B cell (primary cell): ENCODE data around the gene MED13. TPM values are rescaled to one million over a fixed set of nuclear protein-coding genes. Genes with fewer than 3 reads are reported as not detected.

Source experiments
- ATAC-seq: fragments of 200-7000 bp; cut with Tn5 transposase; one replicate; pipeline ENCODE4 v1.10.0; 2021; ENCODE audit warnings: low read depth, mild to moderate bottlenecking, moderate number of reproducible peaks, moderate library complexity
- CTCF ChIA-PET: fragments of 350-600 bp; sonication (Branson Sonifier 250); formaldehyde crosslinking; loops from one replicate; lab custom pipeline; 2021; ENCODE audit warnings: antibody characterized with exemption, inconsistent platforms; lab: Charles Lee
- POLR2A ChIA-PET: fragments of 350-600 bp; sonication (Branson Sonifier 250); formaldehyde crosslinking; loops from one replicate; lab custom pipeline; 2021; ENCODE audit warnings: antibody characterized with exemption; lab: Charles Lee
- DNase-seq: peaks from one replicate; pipeline ENCODE4 v3.0.0; 2013
- H2AFZ ChIP-seq: 2 replicates; pipeline ENCODE4 v1.6.1; 2012; ENCODE audit warnings: mild to moderate bottlenecking, low read depth, low read length; ENCODE audit not compliant: insufficient read depth, poor library complexity, severe bottlenecking
- H3K27ac ChIP-seq, 2 donors: 1 replicate in 1 of 2; 2 replicates in 1 of 2; pipeline ENCODE4 v1.5.1; 2012 to 2013; ENCODE audit warnings: low read length in 2 of 2, mild to moderate bottlenecking in 2 of 2, moderate library complexity in 1 of 2
- H3K27me3 ChIP-seq, 4 experiments: fragments of 200-600 bp in 1 of 4; sonication (generic) in 1 of 4; replicated peaks in 1 of 4; 1 replicate in 2 of 4; 2 replicates in 2 of 4; pipeline versions ENCODE4 v1.6.1 to v1.7.0; 2013 to 2016; ENCODE audit warnings: low read length in 3 of 4, mild to moderate bottlenecking in 2 of 4, mixed read lengths in 1 of 4, moderate library complexity in 1 of 4; ENCODE audit not compliant: insufficient read depth in 4 of 4, control insufficient read depth in 3 of 4; ENCODE audit errors: control extremely low read depth in 1 of 4
- H3K36me3 ChIP-seq, 2 experiments: replicated peaks in 1 of 2; 1 replicate in 1 of 2; 2 replicates in 1 of 2; pipeline versions ENCODE4 v1.6.1 to v1.7.1; 2013; ENCODE audit warnings: low read length in 1 of 2; ENCODE audit not compliant: insufficient read depth in 2 of 2, control insufficient read depth in 1 of 2; ENCODE audit errors: control extremely low read depth in 1 of 2, extremely low read depth in 1 of 2
- H3K4me1 ChIP-seq, 2 donors: fragments of 200-600 bp in 1 of 2; sonication (generic) in 1 of 2; 1 replicate in 1 of 2; 2 replicates in 1 of 2; pipeline versions ENCODE4 v1.5.1 to v1.6.1; 2013 to 2017; ENCODE audit warnings: low read length in 2 of 2; ENCODE audit not compliant: control insufficient read depth in 2 of 2, insufficient read depth in 2 of 2
- H3K4me2 ChIP-seq: replicated peaks from 2 replicates; pipeline ENCODE3; 2012; ENCODE audit warnings: mild to moderate bottlenecking, low read depth, low read length; ENCODE audit not compliant: poor library complexity, severe bottlenecking
- H3K4me3 ChIP-seq, 5 experiments: fragments of 200-600 bp in 1 of 5; sonication (generic) in 1 of 5; 1 replicate in 3 of 5; 2 replicates in 2 of 5; pipeline versions ENCODE4 v1.5.1 to v1.7.0; 2011 to 2016; ENCODE audit warnings: low read length in 4 of 5, mild to moderate bottlenecking in 4 of 5, low read depth in 2 of 5, control low read depth in 1 of 5, moderate library complexity in 1 of 5; ENCODE audit not compliant: insufficient read depth in 1 of 5; ENCODE audit errors: control extremely low read depth in 1 of 5, extremely low read depth in 1 of 5
- H3K79me2 ChIP-seq: fragments of 200-600 bp; sonication (generic); one replicate; pipeline ENCODE4 v1.6.0; 2016; ENCODE audit warnings: low read length; ENCODE audit not compliant: control insufficient read depth, insufficient read depth
- H3K9ac ChIP-seq: fragments of 200-600 bp; sonication (generic); 2 replicates; pipeline ENCODE4 v1.6.1; 2017; ENCODE audit warnings: mild to moderate bottlenecking, low read length, moderate library complexity
- H3K9me3 ChIP-seq, 3 donors: one replicate each; pipeline versions ENCODE4 v1.6.1 to v1.7.1; 2013; ENCODE audit warnings: low read length in 2 of 3; ENCODE audit not compliant: control insufficient read depth in 2 of 3, insufficient read depth in 1 of 3; ENCODE audit errors: control extremely low read depth in 1 of 3
- H4K20me1 ChIP-seq: 2 replicates; pipeline ENCODE4 v1.6.0; 2012; ENCODE audit warnings: mild to moderate bottlenecking, low read length; ENCODE audit not compliant: insufficient read depth, control insufficient read depth, poor library complexity, severe bottlenecking
- H3K27ac Mint-ChIP-seq: one replicate; pipeline ENCODE4 v1.8.0; 2021; ENCODE audit warnings: mixed read lengths
- H3K27me3 Mint-ChIP-seq: one replicate; pipeline ENCODE4 v1.8.0; 2021; ENCODE audit warnings: mixed read lengths
- H3K4me1 Mint-ChIP-seq: one replicate; pipeline ENCODE4 v1.8.0; 2021; ENCODE audit warnings: mixed read lengths
- H3K4me3 Mint-ChIP-seq: one replicate; pipeline ENCODE4 v1.8.0; 2021; ENCODE audit warnings: mixed read lengths
- H3K9me3 Mint-ChIP-seq: one replicate; pipeline ENCODE4 v1.8.0; 2022; ENCODE audit warnings: mixed read lengths; ENCODE audit not compliant: insufficient read depth
- EZH2 ChIP-seq: IDR thresholded peaks from 2 replicates; pipeline ENCODE4 v1.6.1; 2012; ENCODE audit warnings: borderline replicate concordance, low read depth, mild to moderate bottlenecking, moderate library complexity, low read length; ENCODE audit not compliant: insufficient read depth, poor library complexity, severe bottlenecking
- WGBS: methylation state at CpG from one replicate; pipeline ENCODE4 v1.1.5; 2013; ENCODE audit warnings: missing lambda C conversion rate; ENCODE audit not compliant: insufficient coverage; 5-methylcytosine and 5-hydroxymethylcytosine counted together
- intact Hi-C: fragments of 100-400 bp; cut with micrococcal nuclease; formaldehyde crosslinking; loops from one replicate; pipeline ENCODE4 v1.10.0; 2022
- polyA plus RNA-seq: library from polyadenylated mRNA; depleted of rRNA; stranded (reverse); fragments of >200 nt; gene quantifications from 2 replicates; pipeline ENCODE4 v1.2.3, GENCODE V29; 2012
- total RNA-seq, 2 donors: library from RNA; stranded (reverse); fragments of 120-200 nt in 1 of 2; gene quantifications; 1 replicate in 1 of 2; 2 replicates in 1 of 2; pipeline versions ENCODE4 v1.2.3 to v1.2.4, GENCODE V29; 2013 to 2022
- TF ChIP-seq, protein P1 (sequence below): fragments of 200-600 bp; IDR thresholded peaks from one replicate; pipeline ENCODE4 v1.8.0; 2022; ENCODE audit warnings: antibody characterized with exemption, mild to moderate bottlenecking

Gene MED13
- total and polyA plus RNA-seq, 2 donors (not counting 1 experiment from before 2014, with no cell fraction given), result 17.3 to 120 TPM

DNA sequence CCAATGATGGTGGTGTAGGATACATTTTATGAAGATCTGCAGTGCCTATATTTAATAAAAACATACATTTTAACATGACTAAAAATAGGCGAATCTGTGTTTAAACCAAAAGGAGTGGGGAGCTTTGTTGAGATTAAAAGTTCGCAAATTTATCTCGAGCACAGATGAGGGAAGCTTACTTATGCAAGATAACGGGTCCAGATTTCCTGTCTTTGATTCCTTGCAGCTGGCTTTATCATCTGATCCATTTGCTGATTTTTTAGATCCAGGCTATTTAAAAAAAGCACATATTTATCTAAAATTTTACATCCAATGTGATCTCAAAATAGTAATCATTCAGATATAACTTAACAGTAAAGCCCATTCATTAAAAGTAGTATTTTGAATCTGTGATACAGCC, 80.3 kb downstream of the MED13 start:
- no peak overlapping the region for H3K4me2 ChIP-seq
- H3K4me3 ChIP-seq, result no peak overlapping the region
- H3K27ac ChIP-seq, result no peak overlapping the region
- WGBS, result 75% methylated on average over 4 of the region's 4 CpGs
- peaks cover 5% of the 10 kb centered on the region for H4K20me1 ChIP-seq
- TF ChIP-seq, protein P1, sequence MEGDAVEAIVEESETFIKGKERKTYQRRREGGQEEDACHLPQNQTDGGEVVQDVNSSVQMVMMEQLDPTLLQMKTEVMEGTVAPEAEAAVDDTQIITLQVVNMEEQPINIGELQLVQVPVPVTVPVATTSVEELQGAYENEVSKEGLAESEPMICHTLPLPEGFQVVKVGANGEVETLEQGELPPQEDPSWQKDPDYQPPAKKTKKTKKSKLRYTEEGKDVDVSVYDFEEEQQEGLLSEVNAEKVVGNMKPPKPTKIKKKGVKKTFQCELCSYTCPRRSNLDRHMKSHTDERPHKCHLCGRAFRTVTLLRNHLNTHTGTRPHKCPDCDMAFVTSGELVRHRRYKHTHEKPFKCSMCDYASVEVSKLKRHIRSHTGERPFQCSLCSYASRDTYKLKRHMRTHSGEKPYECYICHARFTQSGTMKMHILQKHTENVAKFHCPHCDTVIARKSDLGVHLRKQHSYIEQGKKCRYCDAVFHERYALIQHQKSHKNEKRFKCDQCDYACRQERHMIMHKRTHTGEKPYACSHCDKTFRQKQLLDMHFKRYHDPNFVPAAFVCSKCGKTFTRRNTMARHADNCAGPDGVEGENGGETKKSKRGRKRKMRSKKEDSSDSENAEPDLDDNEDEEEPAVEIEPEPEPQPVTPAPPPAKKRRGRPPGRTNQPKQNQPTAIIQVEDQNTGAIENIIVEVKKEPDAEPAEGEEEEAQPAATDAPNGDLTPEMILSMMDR, result no peak
- TF ChIP-seq EZH2, result no peak
- intact Hi-C loops, result loop anchor here (10.0 kb wide), 1 partner anchor 50 kb away; no protein-coding TSS in a partner anchor
- ChIA-PET POLR2A (no interaction called here), CTCF (no interaction called here)
- H2AFZ ChIP-seq, result no peak overlapping the region
- peaks cover 13 to 76% of the 10 kb centered on the region in 2 experiments for H3K36me3 ChIP-seq
- H3K4me1 ChIP-seq, result no peaks in the 10 kb centered on the region
- Mint-ChIP-seq H3K9me3 (no peaks in the 10 kb centered on the region), H3K27me3 (no peaks in the 10 kb centered on the region), H3K4me3 (no peak overlapping the region), H3K27ac (no peak overlapping the region), H3K4me1 (peaks cover 2% of the 10 kb centered on the region)
- no peaks in the 10 kb centered on the region for H3K9me3 ChIP-seq
- ATAC-seq (no peak), DNase-seq (no peak)
- H3K79me2 ChIP-seq, result peaks cover 33% of the 10 kb centered on the region
- no peak overlapping the region for H3K9ac ChIP-seq
- no peaks in the 10 kb centered on the region for H3K27me3 ChIP-seq

DNA sequence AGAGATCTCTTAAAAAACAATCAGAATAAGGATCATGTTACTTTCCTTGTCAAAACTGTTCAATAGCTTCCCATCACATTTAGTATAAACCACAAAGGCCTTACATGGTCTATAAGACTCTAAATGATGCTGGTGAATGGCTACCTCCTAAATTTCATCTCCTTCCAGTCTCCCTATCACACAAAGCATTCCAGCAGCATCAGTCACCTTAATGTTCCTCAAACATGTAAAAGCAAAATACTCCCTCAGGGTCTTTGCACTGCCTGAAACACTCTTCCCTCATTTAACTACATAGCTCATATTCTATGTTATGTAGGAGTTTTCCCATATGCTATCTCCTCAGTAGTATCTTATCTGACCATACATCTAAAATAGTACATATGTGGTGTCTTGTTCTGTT, 83.8 kb downstream of the MED13 start:
- H4K20me1 ChIP-seq, result peaks cover 16% of the 10 kb centered on the region

More for the DNA sequence above, 83.8 kb downstream of the MED13 start:
- ATAC-seq, result no peak
- no peak overlapping the region for H3K4me3 Mint-ChIP-seq
- no peak overlapping the region for H3K4me3 ChIP-seq
- peaks cover 11 to 67% of the 10 kb centered on the region in 2 experiments for H3K36me3 ChIP-seq
- H3K27me3 Mint-ChIP-seq, result no peaks in the 10 kb centered on the region
- H3K4me1 Mint-ChIP-seq, result peaks cover 2% of the 10 kb centered on the region
- no peak overlapping the region for H2AFZ ChIP-seq
- intact Hi-C loops, result loop anchor here (10.0 kb wide), 1 partner anchor 53 kb away; no protein-coding TSS in a partner anchor
- no peaks in the 10 kb centered on the region for H3K9me3 Mint-ChIP-seq
- DNase-seq, result no peak
- H3K9me3 ChIP-seq, result no peaks in the 10 kb centered on the region
- POLR2A ChIA-PET, result no interaction called here
- no peaks in the 10 kb centered on the region for H3K4me1 ChIP-seq
- H3K4me2 ChIP-seq, result no peak overlapping the region
- peaks cover 41% of the 10 kb centered on the region for H3K79me2 ChIP-seq
- CTCF ChIA-PET, result no interaction called here
- TF ChIP-seq, protein P1, result no peak
- no peak for TF ChIP-seq EZH2
- no peak overlapping the region for H3K27ac Mint-ChIP-seq
- H3K27me3 ChIP-seq, result no peaks in the 10 kb centered on the region
- no peak overlapping the region for H3K9ac ChIP-seq
- H3K27ac ChIP-seq, result no peak overlapping the region
